ENCODE results near the gene SYT8.

Gene SYT8

DNA sequence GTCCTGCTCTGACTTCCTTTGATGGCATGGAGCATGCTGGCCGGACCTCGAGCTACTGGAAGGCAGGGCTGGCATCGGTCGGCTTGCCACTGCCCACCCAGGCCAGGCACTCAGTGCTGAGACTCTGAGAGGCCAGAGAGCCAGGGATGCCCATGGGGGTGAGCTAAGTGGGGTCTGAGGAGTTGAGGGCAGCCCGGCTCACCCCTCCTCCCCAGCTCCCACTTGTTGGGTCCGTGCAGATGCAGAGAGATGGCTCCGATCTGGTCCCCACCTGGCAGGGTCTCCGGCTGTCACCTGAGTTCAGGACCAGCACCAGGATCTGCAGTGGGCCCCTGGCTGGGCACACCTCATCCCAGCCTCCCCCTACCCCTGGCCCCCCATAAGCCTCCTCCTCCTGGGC is 31.4 kb downstream of the SYT8 start:
- ChIA-PET POLR2A (no interaction called here), CTCF (interaction anchor here (0.9 kb wide), 1 partner anchor 15 kb away, joined by 4 read pairs; no protein-coding TSS in a partner anchor)
- no peak for TF ChIP-seq NFRKB (IDR thresholded peaks at IDR 0.05)
- TF ChIP-seq SP1 (IDR thresholded peaks at IDR 0.05), result no peak
- TF ChIP-seq ELF4 (IDR thresholded peaks at IDR 0.05), result no peak
- no peak for TF ChIP-seq SUZ12 (IDR thresholded peaks at IDR 0.05)
- no peak for TF ChIP-seq TARDBP (IDR thresholded peaks at IDR 0.05)
- TF ChIP-seq LEF1 (IDR thresholded peaks at IDR 0.05; ENCODE audit: borderline replicate concordance), result no peak
- no peak for TF ChIP-seq FOXA1 (IDR thresholded peaks at IDR 0.05)
- TF ChIP-seq L3MBTL2 (conservative IDR thresholded peaks at IDR 0.05), result no peak
- TF ChIP-seq CTBP1 (IDR thresholded peaks at IDR 0.05; ENCODE audit: borderline replicate concordance), result no peak
- TF ChIP-seq FOXK2 (IDR thresholded peaks at IDR 0.05), result no peak
- TF ChIP-seq ARNT (IDR thresholded peaks at IDR 0.05), result no peak
- TF ChIP-seq, protein P1, sequence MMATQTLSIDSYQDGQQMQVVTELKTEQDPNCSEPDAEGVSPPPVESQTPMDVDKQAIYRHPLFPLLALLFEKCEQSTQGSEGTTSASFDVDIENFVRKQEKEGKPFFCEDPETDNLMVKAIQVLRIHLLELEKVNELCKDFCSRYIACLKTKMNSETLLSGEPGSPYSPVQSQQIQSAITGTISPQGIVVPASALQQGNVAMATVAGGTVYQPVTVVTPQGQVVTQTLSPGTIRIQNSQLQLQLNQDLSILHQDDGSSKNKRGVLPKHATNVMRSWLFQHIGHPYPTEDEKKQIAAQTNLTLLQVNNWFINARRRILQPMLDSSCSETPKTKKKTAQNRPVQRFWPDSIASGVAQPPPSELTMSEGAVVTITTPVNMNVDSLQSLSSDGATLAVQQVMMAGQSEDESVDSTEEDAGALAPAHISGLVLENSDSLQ (IDR thresholded peaks at IDR 0.05), result no peak
- TF ChIP-seq HDGF (IDR thresholded peaks at IDR 0.05; ENCODE audit: borderline replicate concordance), result no peak
- no peak for TF ChIP-seq FOXM1 (IDR thresholded peaks at IDR 0.05; ENCODE audit: borderline replicate concordance)
- TF ChIP-seq ZNF384 (IDR thresholded peaks at IDR 0.05), result no peak
- no peak for TF ChIP-seq BHLHE40 (IDR thresholded peaks at IDR 0.05; ENCODE audit: borderline replicate concordance)
- DNase-seq (ENCODE audit: extremely low spot score), result no peak

DNA sequence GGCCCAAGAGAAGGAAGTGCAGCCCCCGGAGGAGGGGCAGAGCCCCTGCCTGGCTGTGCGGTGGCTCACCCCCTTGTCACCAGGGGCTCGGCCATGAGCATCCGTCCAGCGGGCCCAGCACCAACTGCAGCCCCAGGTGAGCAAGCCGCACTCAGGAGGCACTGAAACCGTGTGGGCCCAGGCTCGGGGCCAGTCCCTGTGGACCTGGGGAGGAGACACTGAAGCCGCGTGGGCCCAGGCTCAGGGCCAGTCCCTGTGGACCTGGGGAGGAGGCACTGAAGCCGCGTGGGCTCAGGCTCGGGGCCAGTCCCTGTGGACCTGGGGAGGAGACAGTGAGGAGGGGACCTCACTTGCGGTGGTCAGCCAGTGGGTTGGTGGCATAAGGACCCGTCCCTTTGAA is 32.0 kb downstream of the SYT8 start:
- TF ChIP-seq, protein P1 (IDR thresholded peaks at IDR 0.05), result no peak
- no peak for TF ChIP-seq FOXA1 (IDR thresholded peaks at IDR 0.05)
- no peak for TF ChIP-seq LEF1 (IDR thresholded peaks at IDR 0.05; ENCODE audit: borderline replicate concordance)
- TF ChIP-seq HDGF (IDR thresholded peaks at IDR 0.05; ENCODE audit: borderline replicate concordance), result no peak
- no peak for TF ChIP-seq BHLHE40 (IDR thresholded peaks at IDR 0.05; ENCODE audit: borderline replicate concordance)
- TF ChIP-seq SP1 (IDR thresholded peaks at IDR 0.05), result no peak
- ChIA-PET POLR2A (no interaction called here), CTCF (interaction anchor here (0.9 kb wide), 1 partner anchor 15 kb away, joined by 4 read pairs; no protein-coding TSS in a partner anchor)
- DNase-seq (ENCODE audit: extremely low spot score), result no peak

DNA sequence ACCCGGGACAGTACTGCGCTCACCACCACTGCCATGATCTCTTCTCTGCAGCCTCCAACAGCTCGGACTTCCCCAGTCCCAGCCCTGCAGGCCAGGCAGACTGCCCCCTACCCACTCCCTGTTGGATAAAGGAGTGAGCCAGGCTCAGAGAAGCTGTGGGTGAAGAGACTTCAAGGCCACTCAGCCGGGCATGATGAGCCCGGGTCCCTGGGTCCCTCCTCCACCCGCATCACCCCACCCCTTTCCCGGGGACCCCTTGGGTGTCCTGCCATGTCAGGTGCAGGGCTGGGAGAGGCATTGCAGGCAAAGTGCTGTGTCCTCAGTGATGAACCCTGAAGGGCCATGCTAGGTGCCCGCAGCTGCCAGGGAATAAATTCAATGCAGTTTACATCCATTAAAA is 32.6 kb downstream of the SYT8 start:
- no peak for DNase-seq (ENCODE audit: extremely low spot score)
- ChIA-PET POLR2A (no interaction called here), CTCF (no interaction called here)
- TF ChIP-seq FOXM1 (IDR thresholded peaks at IDR 0.05; ENCODE audit: borderline replicate concordance) (no peak), FOXA1 (IDR thresholded peaks at IDR 0.05) (no peak), L3MBTL2 (conservative IDR thresholded peaks at IDR 0.05) (no peak), ARNT (IDR thresholded peaks at IDR 0.05) (no peak), BHLHE40 (IDR thresholded peaks at IDR 0.05; ENCODE audit: borderline replicate concordance) (no peak), LEF1 (IDR thresholded peaks at IDR 0.05; ENCODE audit: borderline replicate concordance) (no peak), FOXK2 (IDR thresholded peaks at IDR 0.05) (no peak), CTBP1 (IDR thresholded peaks at IDR 0.05; ENCODE audit: borderline replicate concordance) (no peak), TARDBP (IDR thresholded peaks at IDR 0.05) (no peak), NFRKB (IDR thresholded peaks at IDR 0.05) (no peak), ZNF384 (IDR thresholded peaks at IDR 0.05) (no peak), SUZ12 (IDR thresholded peaks at IDR 0.05) (no peak), SP1 (IDR thresholded peaks at IDR 0.05) (no peak), ELF4 (IDR thresholded peaks at IDR 0.05) (no peak), HDGF (IDR thresholded peaks at IDR 0.05; ENCODE audit: borderline replicate concordance) (no peak)
- TF ChIP-seq, protein P1 (IDR thresholded peaks at IDR 0.05), result no peak

DNA sequence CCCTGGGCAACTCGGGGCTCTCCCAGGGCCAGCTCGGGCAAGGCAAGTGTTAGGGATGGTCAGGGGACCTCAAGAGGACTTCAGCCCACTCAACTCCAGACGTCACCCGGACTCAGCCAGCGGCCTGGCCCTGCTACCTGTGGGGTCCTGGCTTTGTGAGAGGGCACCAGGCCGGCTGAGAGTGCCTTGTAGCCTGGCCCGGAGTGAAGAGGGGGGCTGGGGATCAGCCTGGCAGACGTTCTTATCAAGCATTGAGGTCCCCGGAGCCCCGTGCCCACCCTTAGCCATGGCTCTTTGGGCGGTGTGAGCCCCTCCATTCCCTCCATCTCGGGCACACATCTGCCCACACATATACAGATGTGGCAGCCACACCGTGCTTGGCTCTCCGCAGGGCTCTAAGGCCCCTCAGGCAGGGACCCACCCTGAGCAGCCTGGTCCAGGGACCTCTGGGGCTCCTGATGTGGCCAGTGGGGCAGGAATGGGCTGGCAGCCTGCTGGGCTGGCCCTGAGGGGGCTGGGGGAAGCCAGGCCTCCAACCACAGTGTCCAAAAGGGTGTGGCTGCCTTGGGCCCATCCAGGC is 33.4 kb downstream of the SYT8 start:
- DNase-seq (ENCODE audit: extremely low spot score), result no peak
- TF ChIP-seq LEF1 (IDR thresholded peaks at IDR 0.05; ENCODE audit: borderline replicate concordance) (no peak), CTBP1 (IDR thresholded peaks at IDR 0.05; ENCODE audit: borderline replicate concordance) (no peak), FOXM1 (IDR thresholded peaks at IDR 0.05; ENCODE audit: borderline replicate concordance) (no peak), TARDBP (IDR thresholded peaks at IDR 0.05) (no peak), ARNT (IDR thresholded peaks at IDR 0.05) (no peak), FOXA1 (IDR thresholded peaks at IDR 0.05) (no peak), SP1 (IDR thresholded peaks at IDR 0.05) (no peak)
- TF ChIP-seq, protein P1 (IDR thresholded peaks at IDR 0.05), result no peak
- ChIA-PET CTCF (interaction anchor here (0.8 kb wide), 1 partner anchor 35 kb away, joined by 3 read pairs; no protein-coding TSS in a partner anchor), POLR2A (no interaction called here)

DNA sequence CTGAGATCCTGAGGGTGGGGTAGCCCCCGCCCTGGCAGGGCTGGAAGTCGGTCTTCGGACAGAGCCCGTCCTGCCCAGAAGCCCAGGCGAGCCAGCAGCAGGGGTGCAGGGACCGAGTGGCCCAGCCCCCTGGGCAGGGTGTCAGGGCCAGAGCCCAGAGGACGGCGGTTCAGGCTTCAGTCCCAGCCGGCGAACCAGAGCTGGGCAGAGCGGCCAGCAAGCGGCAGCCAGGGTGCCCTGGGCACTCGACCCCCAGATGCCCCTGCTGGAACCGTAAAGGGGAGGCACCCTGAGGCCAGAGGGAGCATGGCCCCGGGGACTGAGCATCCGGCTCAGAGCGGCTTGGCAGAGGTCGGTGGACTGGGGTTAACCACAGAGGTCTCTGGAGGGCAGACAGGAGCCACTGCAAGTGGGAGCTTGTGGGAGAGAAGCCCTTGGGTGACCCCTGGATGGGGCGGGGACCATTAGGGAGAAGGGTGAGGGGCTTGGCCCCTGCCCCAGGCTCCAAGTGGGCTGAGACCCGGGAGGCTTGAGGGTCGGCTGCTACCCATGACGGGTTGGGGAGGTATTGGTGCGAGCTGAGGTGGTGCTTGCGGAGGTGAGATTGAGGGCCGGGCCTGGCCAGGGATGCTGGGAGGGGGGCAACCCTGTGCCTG is 34.0 kb downstream of the SYT8 start:
- ChIA-PET POLR2A (no interaction called here), CTCF (interaction anchor here (0.8 kb wide), 1 partner anchor 36 kb away, joined by 3 read pairs; no protein-coding TSS in a partner anchor)
- DNase-seq (ENCODE audit: extremely low spot score), result no peak
- TF ChIP-seq ELF4 (IDR thresholded peaks at IDR 0.05), result no peak
- TF ChIP-seq SUZ12 (IDR thresholded peaks at IDR 0.05), result no peak
- TF ChIP-seq FOXA1 (IDR thresholded peaks at IDR 0.05), result no peak
- TF ChIP-seq LEF1 (IDR thresholded peaks at IDR 0.05; ENCODE audit: borderline replicate concordance), result no peak
- no peak for TF ChIP-seq L3MBTL2 (conservative IDR thresholded peaks at IDR 0.05)
- no peak for TF ChIP-seq FOXK2 (IDR thresholded peaks at IDR 0.05)
- TF ChIP-seq HDGF (IDR thresholded peaks at IDR 0.05; ENCODE audit: borderline replicate concordance), result no peak
- TF ChIP-seq, protein P1 (IDR thresholded peaks at IDR 0.05), result no peak
- no peak for TF ChIP-seq FOXM1 (IDR thresholded peaks at IDR 0.05; ENCODE audit: borderline replicate concordance)
- no peak for TF ChIP-seq ZNF384 (IDR thresholded peaks at IDR 0.05)
